ENCODE results near the gene GNB1. TPM values are rescaled to one million over a fixed set of nuclear protein-coding genes. Genes with fewer than 3 reads are reported as not detected.

GNB1 gene
- total RNA-seq, 1 experiment from 2014 or later = 74.5 TPM

DNA sequence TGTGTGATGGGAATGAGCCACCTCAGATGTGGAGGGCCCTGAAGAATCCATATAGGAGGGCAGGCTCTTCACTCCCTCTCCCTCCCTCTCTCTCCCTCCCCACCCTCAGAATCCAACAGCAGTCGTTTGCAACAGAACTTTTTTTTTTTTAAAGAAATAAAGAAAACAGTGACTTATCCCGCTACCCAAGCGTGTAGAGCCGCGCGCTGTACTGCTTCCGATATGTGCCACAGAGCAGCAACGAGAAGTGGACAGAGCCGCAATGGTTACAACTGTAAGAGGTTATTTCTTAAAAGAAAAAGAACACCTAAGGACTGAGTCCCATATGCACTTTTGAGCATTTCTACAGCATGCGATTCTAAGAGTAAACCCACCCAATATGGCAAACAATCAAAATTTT, 105.2 kb downstream of the GNB1 start:
- no peak for DNase-seq (ENCODE audit: low read depth)

DNA sequence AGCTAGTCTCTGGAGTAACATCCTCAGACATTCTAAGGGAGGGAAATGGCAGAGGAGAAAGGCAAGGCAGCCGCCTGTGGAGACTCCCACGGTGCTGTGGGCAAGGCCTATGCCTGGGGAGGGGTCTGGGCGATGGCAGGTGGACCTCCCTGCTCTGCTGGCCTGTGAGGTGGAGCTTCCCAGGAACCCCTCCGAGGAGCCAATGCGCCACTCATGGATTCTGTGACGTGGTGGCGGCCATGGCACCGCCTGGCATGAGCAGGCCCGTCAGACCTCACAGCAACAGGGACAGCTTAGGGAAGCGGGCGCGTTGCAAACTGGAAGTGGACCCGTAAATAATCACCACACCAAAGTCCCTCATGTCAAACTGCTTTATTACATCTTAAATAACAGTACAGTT, 106.0 kb downstream of the GNB1 start:
- DNase-seq (ENCODE audit: low read depth) = no peak

DNA sequence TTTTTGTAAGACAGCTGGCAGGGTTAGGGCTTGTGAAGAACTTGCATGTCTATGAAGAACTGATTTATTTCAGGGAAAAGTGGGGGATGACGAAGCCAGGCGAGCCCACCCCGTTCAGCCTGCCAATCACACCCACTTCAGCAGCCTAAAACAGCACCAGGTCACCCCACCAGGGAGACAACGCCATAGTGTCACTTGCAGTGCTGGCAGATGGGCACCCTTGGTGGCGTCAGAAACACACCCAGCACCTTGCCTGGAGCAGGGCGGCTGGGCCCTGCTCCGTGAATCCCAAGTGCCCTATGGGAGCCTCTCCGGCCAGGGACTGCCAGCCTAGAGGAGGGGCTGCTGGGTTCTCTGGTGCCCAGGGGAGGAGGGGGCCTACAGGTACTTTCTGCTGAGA, 107.6 kb downstream of the GNB1 start:
- DNase-seq (ENCODE audit: low read depth) = no peak

DNA sequence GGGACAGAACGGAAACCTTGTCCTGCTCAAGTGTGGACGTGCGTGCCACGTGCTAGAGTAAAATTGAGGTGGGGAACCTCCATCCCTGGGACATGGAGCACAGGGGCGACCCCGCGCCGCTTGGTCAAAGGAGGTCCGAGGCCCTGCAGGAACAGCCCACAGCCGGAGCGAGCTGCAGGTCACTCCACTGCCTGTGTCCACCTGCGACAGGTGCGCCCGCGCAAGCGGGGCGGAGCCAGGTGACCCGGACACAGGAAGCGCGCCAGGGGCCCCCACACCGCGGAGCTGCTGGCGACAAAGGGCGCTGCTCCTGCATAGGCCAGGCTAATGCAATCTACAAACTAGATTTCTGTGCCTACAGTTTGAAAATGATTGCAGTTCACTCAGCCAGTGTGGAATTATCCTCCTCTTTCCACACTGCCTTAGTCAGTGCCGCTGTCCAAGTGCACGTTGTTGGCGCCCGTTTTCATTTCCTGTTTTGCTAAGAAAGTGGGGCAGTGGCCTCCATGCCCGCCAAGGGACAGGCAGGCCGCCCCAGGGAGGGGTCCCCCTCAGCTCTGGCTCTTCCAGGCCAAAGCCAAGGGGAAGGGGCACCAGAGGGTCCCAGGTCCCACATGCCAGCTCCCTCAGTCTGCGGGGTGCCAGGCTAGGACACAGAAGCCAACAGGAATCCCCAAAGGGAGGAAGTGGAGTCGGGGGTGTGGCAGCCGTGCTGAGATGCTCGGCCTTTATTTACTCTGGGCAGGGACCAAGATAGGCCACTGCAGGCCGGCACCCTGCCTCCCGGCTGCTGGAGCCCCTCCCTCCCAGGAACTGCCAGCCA, 108.3 kb downstream of the GNB1 start:
- DNase-seq (ENCODE audit: low read depth) = peak; percentile 56

DNA sequence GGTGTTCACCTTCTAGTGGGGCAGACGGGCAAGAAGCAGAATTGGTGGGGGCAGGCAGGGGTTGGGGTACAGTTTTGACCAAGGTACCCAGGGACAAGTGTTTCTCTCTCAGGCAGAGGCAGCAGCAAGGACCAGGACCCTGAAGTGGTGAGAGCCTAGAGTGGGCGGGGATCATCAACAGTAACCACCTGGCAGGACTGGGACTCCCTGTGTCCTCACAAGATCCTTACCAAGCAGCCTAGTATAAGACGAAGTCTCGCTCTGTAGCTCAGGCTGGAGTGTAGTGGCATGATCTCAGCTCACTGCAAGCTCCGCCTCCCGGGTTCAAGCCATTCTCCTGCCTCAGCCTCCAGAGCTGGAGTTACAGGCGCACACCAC, 109.4 kb downstream of the GNB1 start:
- no peak for DNase-seq (ENCODE audit: low read depth)

DNA sequence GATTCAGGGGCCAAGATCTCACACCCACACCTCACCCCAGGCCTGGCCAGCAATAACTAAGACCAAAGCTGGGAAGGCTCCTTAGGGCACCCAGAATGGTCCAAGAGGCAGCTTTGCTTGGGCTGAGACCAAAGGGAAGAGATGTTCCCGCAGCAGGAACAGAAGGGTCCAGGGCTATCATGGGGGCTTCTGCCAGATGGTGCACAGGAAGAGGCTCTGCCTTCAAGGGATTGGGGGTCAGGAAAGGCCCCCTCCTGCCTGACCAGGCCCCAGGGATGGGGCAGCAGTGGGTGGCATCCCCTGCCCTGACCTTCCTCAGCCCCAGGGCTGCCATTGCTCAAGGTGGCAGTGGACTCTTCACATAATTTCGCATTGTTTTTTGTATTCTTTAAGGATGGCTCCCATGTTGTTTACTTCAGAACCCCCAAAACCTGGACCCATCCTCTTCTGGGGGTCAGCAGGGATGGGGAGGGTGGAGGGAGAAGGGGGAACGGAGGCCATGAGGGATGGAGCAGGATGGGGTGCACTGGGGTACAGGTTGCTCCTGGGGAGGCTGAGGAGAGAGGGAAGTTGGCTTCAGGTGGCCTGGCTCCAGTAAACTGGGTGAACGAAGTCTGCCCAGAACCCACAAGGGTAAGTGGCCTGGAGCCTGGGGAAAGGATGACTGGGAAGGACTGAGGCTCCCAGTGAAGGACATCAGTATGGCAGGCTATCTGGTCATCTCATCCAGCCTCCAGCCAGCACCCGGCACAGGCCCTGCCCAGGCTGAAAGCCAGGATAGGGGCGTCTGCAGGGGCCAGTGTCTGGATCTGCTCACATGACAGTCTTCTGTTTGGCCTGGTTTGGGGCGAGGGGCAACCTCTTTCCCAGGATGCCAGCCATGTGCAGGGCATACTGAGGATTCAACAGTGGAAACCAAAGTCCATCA, 110.0 kb downstream of the GNB1 start:
- no peak for DNase-seq (ENCODE audit: low read depth)

DNA sequence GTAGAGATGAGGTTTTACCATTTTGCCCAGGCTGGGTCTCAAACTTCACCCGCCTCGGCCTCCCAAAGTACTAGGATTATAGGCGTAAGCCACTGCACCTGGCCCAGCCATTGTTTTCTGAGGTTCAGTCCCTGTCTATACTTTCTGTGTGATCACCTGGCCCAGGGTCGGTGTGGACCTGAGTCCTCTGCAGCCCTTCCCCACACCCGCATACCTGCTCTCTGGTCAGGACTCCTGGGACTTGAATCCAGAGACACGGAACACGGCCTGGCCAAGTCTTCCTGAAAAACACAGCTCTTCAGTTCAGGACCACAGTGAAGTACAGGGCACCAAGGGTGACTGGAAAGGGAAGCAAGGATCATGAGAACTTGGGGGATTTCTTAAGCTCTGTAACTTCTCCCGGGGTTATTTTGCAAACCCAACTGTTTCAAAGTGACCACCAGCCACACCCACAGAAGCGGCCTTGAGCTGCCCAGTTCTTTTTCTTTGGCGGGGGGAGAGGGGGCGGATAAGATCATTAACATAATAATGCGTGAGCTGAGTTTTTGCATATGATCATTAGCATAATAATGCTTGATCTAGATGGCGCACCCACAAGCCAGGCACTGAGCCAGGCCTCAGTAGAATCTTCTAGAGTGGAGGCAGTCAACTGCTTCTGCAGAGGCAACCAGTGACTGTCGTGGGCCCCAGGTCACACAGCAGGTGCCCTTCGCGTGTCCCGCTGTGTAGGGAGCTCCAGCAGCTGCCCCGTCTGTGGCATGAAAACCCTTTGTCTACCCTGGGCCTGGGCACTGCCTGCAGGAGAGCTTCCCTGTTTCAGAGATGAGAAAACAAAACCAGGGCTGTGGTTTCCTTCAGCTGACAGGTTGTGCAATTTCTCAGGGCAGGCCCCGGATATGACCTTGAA, 110.9 kb downstream of the GNB1 start:
- DNase-seq (ENCODE audit: low read depth) = peak; percentile 63

DNA sequence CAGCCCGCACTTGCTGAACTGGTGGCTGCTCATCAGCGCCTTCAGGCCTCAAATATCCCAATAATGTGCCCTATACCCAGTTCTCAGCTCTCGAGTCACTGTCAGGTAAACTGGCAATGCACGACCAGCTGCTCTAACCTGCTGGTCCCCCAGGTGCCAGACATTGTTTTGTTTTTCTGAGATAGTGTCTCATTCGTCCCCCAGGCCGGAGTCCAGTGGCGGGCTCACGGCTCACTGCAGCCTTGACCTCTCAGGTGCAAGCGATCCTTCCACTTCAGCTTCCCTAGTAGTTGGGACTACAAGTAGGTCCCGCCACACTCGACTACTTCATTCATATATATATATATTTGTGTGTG, 111.6 kb downstream of the GNB1 start:
- DNase-seq (ENCODE audit: low read depth) = no peak

DNA sequence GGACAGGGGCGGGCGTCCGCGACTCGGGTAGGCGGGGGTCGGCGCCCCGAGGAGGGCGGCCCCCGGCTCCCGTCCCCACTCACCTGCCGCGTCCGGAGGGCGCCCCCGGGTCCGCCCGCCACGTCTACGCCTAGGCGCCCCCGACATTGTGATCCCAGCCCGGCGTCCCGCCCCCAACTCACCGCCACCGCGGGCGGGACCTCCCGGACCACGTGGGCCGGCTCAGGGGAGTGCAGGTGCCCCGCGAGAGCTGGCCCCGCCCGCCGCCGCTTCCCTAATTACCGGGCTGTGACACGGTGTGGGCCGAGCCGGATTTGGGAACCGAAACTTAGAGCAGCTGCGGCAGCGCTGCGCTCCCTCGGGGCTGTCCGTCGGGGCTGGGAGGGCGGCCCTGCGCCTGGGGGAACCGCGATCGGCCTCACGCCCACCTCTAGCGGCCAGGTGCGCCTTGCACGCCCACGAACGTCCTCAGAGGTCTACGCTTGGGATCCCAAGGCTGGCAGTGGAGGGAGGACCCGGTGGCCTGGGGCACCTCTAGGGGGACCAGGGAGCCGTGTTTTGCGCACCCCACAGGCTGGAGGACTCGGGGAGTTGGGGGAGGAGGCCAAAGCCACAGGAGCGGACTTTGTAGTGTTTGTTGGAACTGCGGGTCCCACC, 112.1 kb downstream of the GNB1 start:
- DNase-seq (ENCODE audit: low read depth) = no peak

DNA sequence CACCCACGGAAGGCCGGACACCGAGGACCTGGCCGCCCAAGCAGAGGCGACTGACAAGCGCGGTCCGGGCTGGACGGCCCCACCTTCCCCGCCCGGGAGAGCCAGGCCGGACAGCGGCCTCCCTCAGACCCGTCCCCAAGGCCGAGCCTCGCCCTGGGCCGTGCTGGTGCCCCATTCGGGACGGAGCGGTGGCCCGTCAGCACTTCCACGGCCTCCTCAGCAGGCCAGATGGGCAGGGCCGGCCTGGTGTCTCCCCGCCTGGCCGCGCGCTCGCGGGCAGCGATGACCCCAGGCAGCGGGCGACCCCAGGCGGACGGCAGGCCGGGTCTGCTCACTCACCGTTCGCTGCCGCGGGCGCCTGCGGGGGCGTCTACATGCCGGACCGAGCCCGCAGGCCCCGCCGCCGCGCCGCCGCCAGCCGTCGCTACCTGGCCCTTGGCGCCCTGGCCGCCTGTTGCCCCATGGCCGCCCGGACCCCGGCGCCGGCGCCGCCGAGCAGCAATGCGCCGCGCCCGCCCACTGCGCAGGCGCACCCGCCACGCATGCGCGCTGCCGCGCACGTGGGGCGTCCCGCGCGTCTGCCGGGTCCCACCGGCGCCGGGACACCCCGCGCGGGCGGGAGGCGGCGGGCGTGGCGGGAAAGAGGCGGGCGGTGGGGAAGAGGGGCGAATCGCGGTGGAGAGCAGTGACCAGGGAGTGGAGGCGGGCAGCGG, 112.8 kb downstream of the GNB1 start, which contains the start of gene NADK:
NADK (minus strand) TSS at position 521 of the 713 bp plus-strand sequence. CDS start 13,064 bp downstream, outside the sequence.
- no peak for DNase-seq (ENCODE audit: low read depth)

DNA sequence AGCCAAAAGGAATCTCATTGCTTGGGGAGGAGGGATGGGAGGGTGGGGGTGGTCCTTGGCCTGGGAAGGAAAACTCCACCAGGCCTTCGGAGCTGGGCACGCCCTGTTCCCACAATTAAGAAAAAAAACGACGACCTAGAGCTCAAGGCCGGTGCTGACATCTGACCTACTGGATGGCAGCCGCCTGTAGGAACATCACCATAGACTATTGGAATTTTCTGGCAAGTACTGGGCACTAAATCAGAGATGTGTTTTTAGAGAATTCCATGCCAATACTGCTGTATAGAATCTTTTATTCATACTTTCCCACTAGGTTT, 113.3 kb downstream of the GNB1 start:
- DNase-seq (ENCODE audit: low read depth) = peak; percentile 37

DNA sequence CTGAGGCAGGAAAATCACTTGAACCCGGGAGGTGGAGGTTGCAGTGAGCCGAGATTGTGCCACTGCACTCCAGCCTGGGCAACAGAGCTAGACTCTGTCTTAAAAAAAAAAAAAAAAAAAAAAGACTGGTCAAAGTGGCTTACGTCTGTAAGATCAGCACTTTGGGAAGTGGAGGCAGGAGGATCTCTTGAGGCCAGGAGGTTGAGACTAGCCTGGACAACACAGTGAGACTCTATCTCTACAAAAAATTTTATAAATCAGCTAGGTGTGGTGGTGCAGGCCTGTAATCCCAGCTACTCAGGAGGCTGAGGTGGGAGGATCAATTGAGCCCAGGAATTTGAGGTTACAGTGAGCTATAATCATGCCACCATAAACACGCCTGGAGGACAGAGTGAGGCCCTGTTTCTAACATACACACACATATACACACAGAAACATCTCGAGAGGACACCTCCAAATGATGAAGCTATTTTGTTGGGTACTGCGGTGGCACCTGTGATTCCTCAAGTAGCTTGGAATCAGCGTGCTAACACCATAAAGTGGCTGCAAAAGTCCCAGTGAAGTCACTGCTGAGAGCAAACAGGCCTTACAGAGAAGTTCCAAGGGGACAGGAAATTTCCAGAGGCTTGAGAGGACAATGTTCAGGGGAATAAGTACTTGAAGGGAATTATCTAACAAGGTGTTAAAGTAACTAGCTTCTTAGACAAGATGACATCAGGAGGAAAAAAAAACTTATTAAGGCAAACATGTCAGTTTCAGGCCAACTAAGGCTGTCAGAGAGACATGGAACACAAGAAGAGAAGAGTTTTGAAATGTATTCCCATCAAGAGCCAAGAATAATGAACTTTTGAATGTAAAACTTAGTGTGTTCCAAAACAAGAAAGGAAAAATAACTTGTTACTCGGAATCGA, 114.0 kb downstream of the GNB1 start:
- DNase-seq (ENCODE audit: low read depth) = no peak

DNA sequence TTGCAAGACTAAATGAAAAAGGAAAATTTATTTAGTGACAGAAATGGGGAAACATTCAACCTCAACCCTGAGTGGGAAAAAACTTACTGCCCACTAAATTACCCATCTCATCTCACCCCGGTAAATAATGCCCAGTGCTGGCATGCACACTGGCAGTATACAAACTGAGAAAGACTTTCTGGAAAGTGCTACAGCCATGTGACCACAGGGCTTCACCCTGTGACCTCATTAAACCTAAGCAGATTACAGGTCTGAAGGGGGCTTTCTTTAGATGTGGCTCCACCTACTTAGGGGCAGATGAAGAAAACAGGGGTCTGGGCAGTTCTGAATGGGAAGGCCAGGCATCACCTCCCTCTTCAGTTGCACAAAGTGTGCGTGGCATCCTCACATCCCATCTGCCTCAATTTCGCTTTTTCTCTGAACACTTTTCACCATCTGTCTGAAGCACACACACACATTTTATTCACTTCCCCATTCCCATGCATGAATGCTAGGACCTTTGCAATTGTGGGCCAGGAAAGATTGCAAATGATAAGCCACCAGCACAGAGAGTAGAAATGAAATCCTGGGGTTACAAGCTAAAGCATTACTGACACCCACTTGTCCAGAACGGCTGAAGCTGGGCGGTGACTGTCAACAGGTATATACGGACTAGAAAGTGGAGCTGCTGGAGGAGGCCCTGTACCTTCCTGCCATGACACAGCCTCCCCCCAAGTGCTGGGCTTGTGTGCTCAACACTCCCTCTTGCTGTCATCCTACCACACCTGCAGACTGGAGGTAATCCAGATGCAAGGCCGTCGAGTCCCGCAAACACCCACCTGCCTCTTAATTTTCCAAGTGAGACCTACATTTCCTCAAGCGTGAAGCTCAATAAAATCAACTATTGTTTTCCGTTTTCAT, 115.3 kb downstream of the GNB1 start:
- no peak for DNase-seq (ENCODE audit: low read depth)

DNA sequence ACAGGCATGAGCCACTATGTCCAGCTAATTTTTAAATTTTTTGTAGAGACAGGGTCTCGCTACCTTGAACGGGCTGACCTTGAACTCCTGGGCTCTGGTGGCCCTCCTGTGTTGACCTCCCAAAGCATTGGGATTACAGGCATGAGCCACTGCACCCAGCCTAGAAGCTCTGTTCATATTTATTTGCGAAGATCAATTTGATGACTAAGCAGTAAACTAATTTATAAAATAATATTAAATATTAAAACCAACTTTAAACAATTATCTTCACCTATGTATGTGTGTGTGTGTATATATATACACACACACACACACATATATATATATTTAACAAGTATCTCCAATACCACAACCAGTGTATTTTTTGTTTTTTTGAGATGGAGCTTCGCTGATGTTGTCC, 117.0 kb downstream of the GNB1 start:
- DNase-seq (ENCODE audit: low read depth) = no peak

DNA sequence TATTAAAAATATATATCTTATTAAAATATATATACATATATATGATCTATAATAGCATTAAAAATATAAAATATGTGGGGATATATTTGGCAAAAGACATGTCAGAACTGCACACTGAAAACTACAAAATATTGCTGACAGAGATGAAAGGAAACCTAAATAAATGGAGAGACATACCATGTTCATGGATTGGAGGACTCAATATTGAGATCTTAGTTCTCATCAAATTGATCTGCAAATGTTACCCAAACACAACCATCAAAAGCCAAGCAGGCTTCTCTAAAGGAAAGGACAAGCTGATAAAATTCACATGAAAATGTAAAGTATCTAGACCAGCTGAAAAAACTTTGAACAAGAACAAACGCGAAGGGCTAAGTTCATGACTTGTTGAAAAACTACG, 119.8 kb downstream of the GNB1 start:
- DNase-seq (ENCODE audit: low read depth) = no peak

DNA sequence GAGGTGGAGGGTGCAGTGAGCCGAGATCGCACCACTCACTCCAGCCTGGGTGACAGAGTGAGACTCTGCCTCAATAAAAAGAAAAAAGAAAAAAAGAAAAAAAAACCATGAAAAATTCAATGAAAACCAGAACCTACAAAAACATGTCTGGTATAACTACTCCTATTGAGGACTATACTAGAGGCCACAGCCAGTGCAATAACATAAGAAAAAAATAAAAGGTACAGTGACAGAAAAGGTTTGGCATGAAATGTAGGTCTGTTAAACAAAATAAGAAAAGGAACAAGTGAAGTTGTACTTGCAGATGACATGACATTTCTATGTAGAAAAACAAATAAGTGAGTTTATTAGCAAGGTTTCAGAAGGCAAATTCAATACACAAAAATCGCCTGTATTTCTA, 120.8 kb downstream of the GNB1 start:
- DNase-seq (ENCODE audit: low read depth) = no peak

DNA sequence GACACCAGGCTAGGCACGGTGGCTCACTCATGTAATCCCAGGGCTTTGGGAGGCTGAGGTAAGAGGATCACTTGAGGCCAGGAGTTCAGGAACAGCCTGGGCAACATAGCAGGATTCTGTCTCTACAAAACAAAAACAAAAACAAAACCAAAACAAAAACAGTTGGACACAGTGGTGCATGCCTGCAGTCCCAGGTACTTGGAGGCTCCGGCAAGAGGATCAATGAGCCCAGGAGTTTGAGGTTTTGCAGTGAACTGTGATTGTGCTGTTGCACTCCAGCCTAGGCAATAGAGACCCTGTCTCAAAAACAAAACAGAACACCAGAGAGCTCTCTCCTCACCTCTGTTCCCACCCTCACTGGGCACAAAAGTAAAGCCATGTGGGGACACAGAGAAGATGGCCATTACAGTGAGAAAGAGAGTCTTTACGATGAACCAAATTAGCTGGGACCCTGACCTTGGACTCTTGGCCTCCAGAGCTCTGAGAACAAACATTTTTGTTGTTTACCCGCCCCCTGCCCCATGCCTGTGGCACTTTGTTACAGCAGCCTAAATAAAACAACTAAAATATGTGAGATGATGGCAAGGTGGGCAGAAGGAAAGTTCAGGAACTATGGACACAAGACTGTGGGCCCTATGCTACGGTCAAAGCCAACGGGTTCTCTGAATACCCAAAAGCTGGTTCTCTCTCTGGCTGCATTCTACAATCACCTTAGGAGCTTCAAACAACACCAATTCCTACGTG, 122.5 kb downstream of the GNB1 start:
- DNase-seq (ENCODE audit: low read depth) = no peak

Measured in HT1080 (cell line).